Measurements from ENCODE around the gene SLC38A4. TPM values are rescaled to one million over a fixed set of nuclear protein-coding genes. Genes with fewer than 3 reads are reported as not detected.
"Not testable (repeated sequence)": the region's sequence is repeated elsewhere in the genome, so short reads cannot be mapped to it uniquely, and the experiment has no call there.

SLC38A4 gene
- total RNA-seq, 1 experiment from 2014 or later = 20.1 TPM

DNA sequence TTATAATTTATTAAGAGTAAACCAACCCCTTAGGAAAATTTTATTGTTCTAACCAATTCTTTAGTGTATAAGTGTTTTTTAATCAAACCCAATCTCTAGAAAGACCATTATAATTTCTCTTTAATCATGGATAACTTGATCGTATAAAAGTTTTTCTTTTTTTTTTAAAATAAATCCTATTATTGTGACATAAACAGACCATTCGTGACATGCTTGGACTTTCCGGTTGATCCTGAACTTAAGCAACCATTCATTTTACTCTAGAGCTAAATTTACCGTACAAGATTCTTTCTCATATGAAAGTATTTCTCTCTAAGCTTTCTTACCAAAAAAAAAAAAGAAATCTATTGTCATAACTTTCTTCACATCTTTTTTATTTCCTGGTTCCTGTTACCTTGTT, 32.6 kb upstream of the SLC38A4 start:
- H3K27ac Mint-ChIP-seq (ENCODE audit: unreplicated experiment) = no peak overlapping the region
- Histone ChIP-seq H3K9me3 (peaks cover 29% of the 10 kb centered on the region), H3K4me1 (no peaks in the 10 kb centered on the region), H3K4me3 (ENCODE audit: low read depth, low read length) (no peak overlapping the region), H3K27me3 (replicated peaks; ENCODE audit: control insufficient read depth, insufficient read depth, low read length) (no peaks in the 10 kb centered on the region), H3K36me3 (ENCODE audit: control insufficient read depth, insufficient read depth, low read length) (no peaks in the 10 kb centered on the region)
- no peaks in the 10 kb centered on the region for H3K27me3 Mint-ChIP-seq (ENCODE audit: insufficient read depth, unreplicated experiment)
- peaks cover 26% of the 10 kb centered on the region for H3K9me3 Mint-ChIP-seq (ENCODE audit: unreplicated experiment)
- intact Hi-C loops (cut with micrococcal nuclease; ENCODE audit: unreplicated experiment) = no loop called here
- TF ChIP-seq, protein P1, sequence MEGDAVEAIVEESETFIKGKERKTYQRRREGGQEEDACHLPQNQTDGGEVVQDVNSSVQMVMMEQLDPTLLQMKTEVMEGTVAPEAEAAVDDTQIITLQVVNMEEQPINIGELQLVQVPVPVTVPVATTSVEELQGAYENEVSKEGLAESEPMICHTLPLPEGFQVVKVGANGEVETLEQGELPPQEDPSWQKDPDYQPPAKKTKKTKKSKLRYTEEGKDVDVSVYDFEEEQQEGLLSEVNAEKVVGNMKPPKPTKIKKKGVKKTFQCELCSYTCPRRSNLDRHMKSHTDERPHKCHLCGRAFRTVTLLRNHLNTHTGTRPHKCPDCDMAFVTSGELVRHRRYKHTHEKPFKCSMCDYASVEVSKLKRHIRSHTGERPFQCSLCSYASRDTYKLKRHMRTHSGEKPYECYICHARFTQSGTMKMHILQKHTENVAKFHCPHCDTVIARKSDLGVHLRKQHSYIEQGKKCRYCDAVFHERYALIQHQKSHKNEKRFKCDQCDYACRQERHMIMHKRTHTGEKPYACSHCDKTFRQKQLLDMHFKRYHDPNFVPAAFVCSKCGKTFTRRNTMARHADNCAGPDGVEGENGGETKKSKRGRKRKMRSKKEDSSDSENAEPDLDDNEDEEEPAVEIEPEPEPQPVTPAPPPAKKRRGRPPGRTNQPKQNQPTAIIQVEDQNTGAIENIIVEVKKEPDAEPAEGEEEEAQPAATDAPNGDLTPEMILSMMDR (IDR thresholded peaks at IDR 0.05; ENCODE audit: insufficient read depth in 1 of 2, low read depth in 1 of 2, low read length in 1 of 2, severe bottlenecking in 1 of 2, unreplicated experiment in 1 of 2) = no peak
- POLR2A ChIA-PET = no interaction called here
- CTCF ChIA-PET = no interaction called here
- no peaks in the 10 kb centered on the region for H3K4me1 Mint-ChIP-seq (ENCODE audit: low read depth, unreplicated experiment)
- BruUV-seq (replicated peaks) = no TSS peak
- no peaks in the 10 kb centered on the region for H3K36me3 Mint-ChIP-seq (ENCODE audit: insufficient read depth, unreplicated experiment)
- no peak overlapping the region for H3K4me3 Mint-ChIP-seq (ENCODE audit: unreplicated experiment)
- no peak for DNase-seq

DNA sequence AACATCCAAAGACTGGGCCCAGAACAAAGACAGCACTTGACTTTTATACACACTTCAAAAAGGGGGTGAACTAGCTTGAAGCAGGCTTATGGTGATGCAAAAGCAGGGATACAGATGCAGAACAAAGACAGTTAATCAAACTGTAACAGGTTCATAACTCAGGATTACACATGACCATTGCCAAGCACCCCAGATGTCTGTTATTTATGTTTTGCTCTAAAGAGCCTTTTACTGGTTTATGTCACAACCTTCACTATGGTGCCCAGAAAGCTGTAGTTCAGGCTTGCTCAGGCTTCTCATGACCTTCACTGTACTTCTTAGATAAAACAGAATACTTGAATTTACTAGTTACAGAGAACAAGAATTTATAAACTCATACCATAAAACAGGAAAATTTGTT, 31.7 kb upstream of the SLC38A4 start:
- CTCF ChIA-PET = no interaction called here
- H3K9me3 Mint-ChIP-seq (ENCODE audit: unreplicated experiment) = peaks cover 26% of the 10 kb centered on the region
- no peaks in the 10 kb centered on the region for H3K27me3 ChIP-seq (replicated peaks; ENCODE audit: control insufficient read depth, insufficient read depth, low read length)
- H3K4me1 ChIP-seq = no peaks in the 10 kb centered on the region
- no peaks in the 10 kb centered on the region for H3K4me1 Mint-ChIP-seq (ENCODE audit: low read depth, unreplicated experiment)
- no peaks in the 10 kb centered on the region for H3K27me3 Mint-ChIP-seq (ENCODE audit: insufficient read depth, unreplicated experiment)
- POLR2A ChIA-PET = no interaction called here
- H3K36me3 ChIP-seq (ENCODE audit: control insufficient read depth, insufficient read depth, low read length) = no peaks in the 10 kb centered on the region
- H3K27ac Mint-ChIP-seq (ENCODE audit: unreplicated experiment) = no peak overlapping the region
- no peak for DNase-seq
- no TSS peak for BruUV-seq (replicated peaks)
- TF ChIP-seq, protein P1 (IDR thresholded peaks at IDR 0.05; ENCODE audit: insufficient read depth in 1 of 2, low read depth in 1 of 2, low read length in 1 of 2, severe bottlenecking in 1 of 2, unreplicated experiment in 1 of 2) = no peak
- intact Hi-C loops (cut with micrococcal nuclease; ENCODE audit: unreplicated experiment) = no loop called here
- no peak overlapping the region for H3K4me3 ChIP-seq (ENCODE audit: low read depth, low read length)
- H3K36me3 Mint-ChIP-seq (ENCODE audit: insufficient read depth, unreplicated experiment) = no peaks in the 10 kb centered on the region
- peaks cover 29% of the 10 kb centered on the region for H3K9me3 ChIP-seq
- H3K4me3 Mint-ChIP-seq (ENCODE audit: unreplicated experiment) = no peak overlapping the region

DNA sequence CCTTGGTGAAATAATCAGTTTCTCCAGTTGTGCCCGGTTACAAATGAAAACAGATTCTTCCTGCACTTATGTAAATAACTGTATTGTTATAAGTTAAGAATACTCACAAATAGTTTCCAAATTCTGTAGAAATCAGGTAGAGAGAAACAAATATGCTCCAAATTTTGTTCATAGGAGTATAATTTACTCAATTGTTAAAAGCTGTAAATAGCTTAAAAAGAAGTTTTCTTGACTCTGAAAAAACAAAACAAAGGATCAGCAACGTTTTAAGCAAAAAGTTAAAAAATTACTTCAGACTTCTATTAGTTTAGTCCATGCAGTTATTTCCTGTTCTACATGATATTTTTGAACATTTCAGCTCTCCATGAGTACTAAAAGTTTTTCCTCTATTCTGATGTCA, 30.0 kb upstream of the SLC38A4 start:
- Mint-ChIP-seq H3K4me1 (ENCODE audit: low read depth, unreplicated experiment) (no peaks in the 10 kb centered on the region), H3K9me3 (ENCODE audit: unreplicated experiment) (peaks cover 11% of the 10 kb centered on the region), H3K27ac (ENCODE audit: unreplicated experiment) (no peak overlapping the region), H3K36me3 (ENCODE audit: insufficient read depth, unreplicated experiment) (no peaks in the 10 kb centered on the region), H3K4me3 (ENCODE audit: unreplicated experiment) (no peak overlapping the region), H3K27me3 (ENCODE audit: insufficient read depth, unreplicated experiment) (no peaks in the 10 kb centered on the region)
- H3K27me3 ChIP-seq (replicated peaks; ENCODE audit: control insufficient read depth, insufficient read depth, low read length) = no peaks in the 10 kb centered on the region
- BruUV-seq (replicated peaks) = no TSS peak
- CTCF ChIA-PET = no interaction called here
- H3K36me3 ChIP-seq (ENCODE audit: control insufficient read depth, insufficient read depth, low read length) = no peaks in the 10 kb centered on the region
- peaks cover 22% of the 10 kb centered on the region for H3K9me3 ChIP-seq
- POLR2A ChIA-PET = no interaction called here
- TF ChIP-seq, protein P1 (IDR thresholded peaks at IDR 0.05; ENCODE audit: insufficient read depth in 1 of 2, low read depth in 1 of 2, low read length in 1 of 2, severe bottlenecking in 1 of 2, unreplicated experiment in 1 of 2) = no peak
- H3K4me3 ChIP-seq (ENCODE audit: low read depth, low read length) = no peak overlapping the region
- intact Hi-C loops (cut with micrococcal nuclease; ENCODE audit: unreplicated experiment) = no loop called here
- no peak for DNase-seq
- H3K4me1 ChIP-seq = no peaks in the 10 kb centered on the region

DNA sequence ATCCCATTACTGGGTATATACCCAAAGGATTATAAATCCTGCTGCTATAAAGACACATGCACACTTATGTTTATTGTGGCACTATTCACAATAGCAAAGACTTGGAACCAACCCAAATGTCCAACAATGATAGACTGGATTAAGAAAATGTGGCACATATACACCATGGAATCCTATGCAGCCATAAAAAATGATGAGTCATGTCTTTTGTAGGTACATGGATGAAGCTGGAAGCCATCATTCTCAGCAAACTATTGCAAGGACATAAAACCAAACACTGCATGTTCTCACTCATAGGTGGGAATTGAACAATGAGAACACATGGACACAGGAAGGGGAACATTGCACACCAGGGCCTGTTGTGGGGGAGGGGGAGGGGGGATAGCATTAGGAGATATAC, 28.4 kb upstream of the SLC38A4 start:
- POLR2A ChIA-PET; H3K36me3 ChIP-seq (ENCODE audit: control insufficient read depth, insufficient read depth, low read length); DNase-seq; CTCF ChIA-PET; H3K4me1 ChIP-seq; H3K4me1 Mint-ChIP-seq (ENCODE audit: low read depth, unreplicated experiment); H3K4me3 ChIP-seq (ENCODE audit: low read depth, low read length); H3K27me3 Mint-ChIP-seq (ENCODE audit: insufficient read depth, unreplicated experiment); H3K4me3 Mint-ChIP-seq (ENCODE audit: unreplicated experiment); intact Hi-C loops (cut with micrococcal nuclease; ENCODE audit: unreplicated experiment); H3K27ac Mint-ChIP-seq (ENCODE audit: unreplicated experiment); H3K9me3 Mint-ChIP-seq (ENCODE audit: unreplicated experiment); BruUV-seq (replicated peaks); H3K27me3 ChIP-seq (replicated peaks; ENCODE audit: control insufficient read depth, insufficient read depth, low read length); H3K36me3 Mint-ChIP-seq (ENCODE audit: insufficient read depth, unreplicated experiment): not testable (repeated sequence)
- H3K9me3 ChIP-seq = peaks cover 22% of the 10 kb centered on the region

DNA sequence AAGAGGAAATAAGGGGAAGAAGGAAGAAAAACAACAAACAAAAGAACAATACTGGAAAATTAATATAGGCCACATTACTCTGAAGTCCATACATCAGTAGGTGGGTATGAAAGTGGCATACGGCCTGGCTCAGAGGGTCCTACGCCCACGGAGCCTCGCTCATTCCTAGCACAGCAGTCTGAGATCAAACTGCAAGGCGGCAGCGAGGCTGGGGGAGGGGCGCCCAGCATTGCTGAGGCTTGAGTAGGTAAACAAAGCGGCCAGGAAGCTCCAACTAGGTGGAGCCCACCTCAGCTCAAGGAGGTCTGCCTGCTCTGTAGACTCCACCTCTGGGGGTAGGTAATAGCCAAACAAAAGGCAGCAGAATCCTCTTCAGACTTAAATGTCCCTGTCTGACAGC, 23.0 kb upstream of the SLC38A4 start:
- intact Hi-C loops (cut with micrococcal nuclease; ENCODE audit: unreplicated experiment); CTCF ChIA-PET; POLR2A ChIA-PET: not testable (repeated sequence)

More for the DNA sequence above, 23.0 kb upstream of the SLC38A4 start:
- not testable (repeated sequence) for H3K27me3 ChIP-seq (replicated peaks; ENCODE audit: control insufficient read depth, insufficient read depth, low read length); H3K4me3 ChIP-seq (ENCODE audit: low read depth, low read length); H3K4me1 Mint-ChIP-seq (ENCODE audit: low read depth, unreplicated experiment); H3K27me3 Mint-ChIP-seq (ENCODE audit: insufficient read depth, unreplicated experiment); H3K9me3 Mint-ChIP-seq (ENCODE audit: unreplicated experiment); H3K36me3 Mint-ChIP-seq (ENCODE audit: insufficient read depth, unreplicated experiment); DNase-seq; H3K4me1 ChIP-seq; H3K9me3 ChIP-seq; H3K36me3 ChIP-seq (ENCODE audit: control insufficient read depth, insufficient read depth, low read length); H3K4me3 Mint-ChIP-seq (ENCODE audit: unreplicated experiment); H3K27ac Mint-ChIP-seq (ENCODE audit: unreplicated experiment); BruUV-seq (replicated peaks)

Measured in Caco-2 (cell line).